Osteocyte (in vitro differentiated cells): ENCODE measurements around the gene EPYC. TPM values are rescaled to one million over a fixed set of nuclear protein-coding genes. Genes with fewer than 3 reads are reported as not detected.
A peak's percentile ranks its signal among the peaks of the same experiment; 100 is the strongest.

Source experiments
- DNase-seq: peaks from one replicate; pipeline ENCODE4 v3.0.0; 2021; ENCODE audit warnings: mixed read lengths; ENCODE audit not compliant: unreplicated experiment; ENCODE audit errors: extremely low spot score
- H3K27ac Mint-ChIP-seq: one replicate; pipeline ENCODE4 v1.8.0; 2021; ENCODE audit warnings: mild to moderate bottlenecking, mixed read lengths; ENCODE audit not compliant: unreplicated experiment
- H3K27me3 Mint-ChIP-seq: one replicate; pipeline ENCODE4 v1.8.0; 2021; ENCODE audit warnings: mixed read lengths; ENCODE audit not compliant: unreplicated experiment
- H3K36me3 Mint-ChIP-seq: one replicate; pipeline ENCODE4 v1.8.0; 2021; ENCODE audit warnings: mixed read lengths; ENCODE audit not compliant: unreplicated experiment
- H3K4me1 Mint-ChIP-seq: one replicate; pipeline ENCODE4 v1.8.0; 2021; ENCODE audit warnings: mixed read lengths; ENCODE audit not compliant: unreplicated experiment
- H3K4me3 Mint-ChIP-seq: one replicate; pipeline ENCODE4 v1.8.0; 2021; ENCODE audit warnings: mild to moderate bottlenecking, moderate library complexity, mixed read lengths; ENCODE audit not compliant: unreplicated experiment
- H3K9me3 Mint-ChIP-seq: one replicate; pipeline ENCODE4 v1.8.0; 2021; ENCODE audit warnings: mixed read lengths; ENCODE audit not compliant: unreplicated experiment
- total RNA-seq: library from RNA; stranded (reverse); gene quantifications from 2 replicates; pipeline ENCODE4 v1.2.1, GENCODE V29; 2021
- TF ChIP-seq, protein P1 (sequence below): fragments of 200-600 bp; sonication (generic); IDR thresholded peaks from 2 replicates; pipeline ENCODE4 v1.5.0; 2021; ENCODE audit warnings: antibody characterized with exemption, mild to moderate bottlenecking, moderate library complexity

The EPYC gene
- total RNA-seq, 1 donor from 2014 or later, result not detected

DNA sequence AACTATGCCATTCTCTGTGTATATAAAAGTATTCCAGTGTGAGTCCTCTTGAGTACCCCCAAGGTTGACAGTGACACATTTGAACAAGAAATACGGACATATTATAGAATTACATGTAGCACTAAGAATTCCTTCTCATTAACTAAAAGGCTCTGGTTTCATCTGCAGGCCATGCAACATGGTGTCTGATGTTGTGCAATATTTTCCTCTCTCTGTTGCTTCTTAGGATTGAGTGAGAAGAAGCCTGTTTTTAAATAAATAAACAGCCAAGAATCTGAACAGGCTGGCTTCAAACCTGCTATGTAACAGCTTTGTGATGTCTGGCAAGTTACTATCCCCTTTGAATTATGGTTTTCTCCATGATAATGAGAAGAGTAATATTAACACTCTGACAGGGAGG lies 27.5 kb downstream of the EPYC start:
- Mint-ChIP-seq H3K9me3 (no peaks in the 10 kb centered on the region), H3K36me3 (no peaks in the 10 kb centered on the region), H3K4me3 (no peak overlapping the region), H3K27me3 (no peaks in the 10 kb centered on the region), H3K27ac (no peak overlapping the region), H3K4me1 (peaks cover 49% of the 10 kb centered on the region)
- TF ChIP-seq, protein P1, sequence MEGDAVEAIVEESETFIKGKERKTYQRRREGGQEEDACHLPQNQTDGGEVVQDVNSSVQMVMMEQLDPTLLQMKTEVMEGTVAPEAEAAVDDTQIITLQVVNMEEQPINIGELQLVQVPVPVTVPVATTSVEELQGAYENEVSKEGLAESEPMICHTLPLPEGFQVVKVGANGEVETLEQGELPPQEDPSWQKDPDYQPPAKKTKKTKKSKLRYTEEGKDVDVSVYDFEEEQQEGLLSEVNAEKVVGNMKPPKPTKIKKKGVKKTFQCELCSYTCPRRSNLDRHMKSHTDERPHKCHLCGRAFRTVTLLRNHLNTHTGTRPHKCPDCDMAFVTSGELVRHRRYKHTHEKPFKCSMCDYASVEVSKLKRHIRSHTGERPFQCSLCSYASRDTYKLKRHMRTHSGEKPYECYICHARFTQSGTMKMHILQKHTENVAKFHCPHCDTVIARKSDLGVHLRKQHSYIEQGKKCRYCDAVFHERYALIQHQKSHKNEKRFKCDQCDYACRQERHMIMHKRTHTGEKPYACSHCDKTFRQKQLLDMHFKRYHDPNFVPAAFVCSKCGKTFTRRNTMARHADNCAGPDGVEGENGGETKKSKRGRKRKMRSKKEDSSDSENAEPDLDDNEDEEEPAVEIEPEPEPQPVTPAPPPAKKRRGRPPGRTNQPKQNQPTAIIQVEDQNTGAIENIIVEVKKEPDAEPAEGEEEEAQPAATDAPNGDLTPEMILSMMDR, result no peak
- DNase-seq, result no peak

- TF ChIP-seq, protein P1, result no peak
- Mint-ChIP-seq H3K36me3 (no peaks in the 10 kb centered on the region), H3K4me1 (peaks cover 45% of the 10 kb centered on the region), H3K27me3 (no peaks in the 10 kb centered on the region), H3K27ac (peak overlapping the region; percentile 10), H3K9me3 (no peaks in the 10 kb centered on the region), H3K4me3 (no peak overlapping the region)
- no peak for DNase-seq
These were observed 30.5 kb downstream of the EPYC start for GRCh38 chr12:90974286-90974685.

DNA sequence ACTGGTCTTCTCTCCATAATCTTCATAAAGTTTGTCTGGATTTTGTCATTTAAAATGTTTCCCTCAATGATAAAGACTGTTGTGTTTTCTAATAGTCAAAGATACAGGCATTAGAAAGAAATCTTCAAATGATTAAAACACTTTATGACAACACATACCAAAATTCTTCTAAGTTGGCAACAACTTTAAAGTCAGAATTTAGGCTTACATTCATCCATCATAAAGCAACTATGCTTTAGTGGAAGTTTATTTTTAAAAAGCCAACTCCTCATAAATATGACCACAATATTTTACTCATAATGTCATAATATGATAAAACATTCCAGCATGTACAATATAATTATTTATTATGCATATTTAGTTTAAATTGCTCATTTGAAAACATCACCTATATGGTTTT lies 32.5 kb downstream of the EPYC start:
- no peak overlapping the region for H3K4me3 Mint-ChIP-seq
- H3K27ac Mint-ChIP-seq, result no peak overlapping the region
- TF ChIP-seq, protein P1, result no peak
- peaks cover 30% of the 10 kb centered on the region for H3K4me1 Mint-ChIP-seq
- DNase-seq, result no peak
- H3K36me3 Mint-ChIP-seq, result no peaks in the 10 kb centered on the region
- no peaks in the 10 kb centered on the region for H3K9me3 Mint-ChIP-seq
- no peaks in the 10 kb centered on the region for H3K27me3 Mint-ChIP-seq

DNA sequence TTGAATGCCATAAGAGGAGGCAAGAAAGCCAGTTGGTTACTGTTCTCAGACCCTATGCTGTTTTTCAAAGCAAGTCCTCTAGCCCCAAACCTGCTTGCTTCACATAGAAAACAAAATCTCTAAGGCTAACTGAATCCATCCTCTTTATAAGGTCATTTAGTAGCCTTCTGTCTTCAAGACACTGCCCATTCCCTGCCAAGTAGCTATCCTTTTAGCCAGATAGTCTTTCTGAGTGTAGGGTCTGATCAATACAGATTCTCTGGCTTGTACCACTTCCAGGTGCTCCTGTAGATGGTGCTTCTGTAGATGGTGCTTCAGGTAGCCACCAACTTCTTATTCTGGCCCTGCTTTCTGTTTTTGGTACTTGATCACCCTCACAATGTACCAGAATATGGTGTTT lies 33.9 kb downstream of the EPYC start:
- no peak overlapping the region for H3K4me3 Mint-ChIP-seq
- no peaks in the 10 kb centered on the region for H3K27me3 Mint-ChIP-seq
- peaks cover 24% of the 10 kb centered on the region for H3K4me1 Mint-ChIP-seq
- TF ChIP-seq, protein P1, result no peak
- no peaks in the 10 kb centered on the region for H3K9me3 Mint-ChIP-seq
- H3K27ac Mint-ChIP-seq, result no peak overlapping the region
- no peak for DNase-seq
- no peaks in the 10 kb centered on the region for H3K36me3 Mint-ChIP-seq

DNA sequence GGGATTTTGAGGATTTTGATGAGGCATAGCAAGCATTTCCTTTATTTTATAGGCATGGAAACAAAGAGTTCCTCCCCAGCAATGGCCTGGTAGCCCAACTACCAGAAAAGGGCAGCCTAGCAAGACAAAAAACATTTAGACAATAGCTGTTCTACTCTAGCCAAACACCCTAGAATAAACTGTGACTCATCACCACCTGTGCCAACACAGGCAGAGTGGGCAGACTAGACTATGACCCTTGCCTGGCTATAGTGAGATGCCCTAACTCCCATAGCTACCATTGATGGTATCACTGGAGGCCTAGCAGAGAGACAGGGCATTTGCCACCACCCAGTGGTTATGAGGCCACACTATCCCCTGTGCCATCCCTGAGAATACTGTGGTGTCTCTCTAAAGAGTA lies 34.3 kb downstream of the EPYC start:
- H3K27ac Mint-ChIP-seq, result no peak overlapping the region
- no peak overlapping the region for H3K4me3 Mint-ChIP-seq
- H3K27me3 Mint-ChIP-seq, result no peaks in the 10 kb centered on the region
- TF ChIP-seq, protein P1, result no peak
- H3K9me3 Mint-ChIP-seq, result no peaks in the 10 kb centered on the region
- DNase-seq, result no peak
- H3K36me3 Mint-ChIP-seq, result no peaks in the 10 kb centered on the region
- H3K4me1 Mint-ChIP-seq, result peaks cover 24% of the 10 kb centered on the region
